OCI-LY1 (cell line): ENCODE data around the gene LPAR1.

Source experiments
- H2AFZ ChIP-seq: fragments of 200-600 bp; sonication (generic), shearing (Covaris generic); 2 replicates; pipeline ENCODE4 v1.6.0; 2014; ENCODE audit warnings: antibody characterized with exemption, mild to moderate bottlenecking, low read length
- H3F3A ChIP-seq: fragments of 200-600 bp; sonication (generic), shearing (Covaris generic); 2 replicates; pipeline ENCODE4 v1.6.0; 2014; ENCODE audit warnings: mild to moderate bottlenecking, antibody characterized with exemption, low read length, moderate library complexity; ENCODE audit not compliant: insufficient read depth
- H3K27ac ChIP-seq: fragments of 200-600 bp; sonication (generic); 2 replicates; pipeline ENCODE4 v1.5.1; 2014; ENCODE audit warnings: low read length, mixed run types, mild to moderate bottlenecking, low read depth; ENCODE audit not compliant: poor library complexity, severe bottlenecking
- H3K27me3 ChIP-seq: fragments of 200-600 bp; sonication (generic); 2 replicates; pipeline ENCODE4 v1.6.0; 2014; ENCODE audit warnings: antibody characterized with exemption, mild to moderate bottlenecking, low read length, moderate library complexity; ENCODE audit not compliant: insufficient read depth
- H3K36me3 ChIP-seq: fragments of 200-600 bp; sonication (generic); 2 replicates; pipeline ENCODE4 v1.6.1; 2014; ENCODE audit warnings: mild to moderate bottlenecking, antibody characterized with exemption, low read length, moderate library complexity, mixed read lengths; ENCODE audit not compliant: insufficient read depth
- H3K4me1 ChIP-seq: fragments of 200-600 bp; sonication (generic); 2 replicates; pipeline ENCODE4 v1.5.1; 2014; ENCODE audit warnings: mild to moderate bottlenecking, low read length, moderate library complexity; ENCODE audit not compliant: insufficient read depth, severe bottlenecking
- H3K4me2 ChIP-seq: fragments of 200-600 bp; sonication (generic), shearing (Covaris generic); 2 replicates; pipeline ENCODE4 v1.6.1; 2014; ENCODE audit warnings: low read length
- H3K4me3 ChIP-seq: fragments of 200-600 bp; sonication (generic); 2 replicates; pipeline ENCODE4 v1.5.1; 2014; ENCODE audit warnings: low read length, low read depth, mild to moderate bottlenecking, mixed read lengths; ENCODE audit not compliant: poor library complexity, severe bottlenecking
- H3K79me2 ChIP-seq: fragments of 200-600 bp; shearing (Covaris generic); 2 replicates; pipeline ENCODE4 v1.6.1; 2016; ENCODE audit warnings: mixed run types, low read length, mixed read lengths; ENCODE audit not compliant: insufficient read depth
- H3K9ac ChIP-seq: fragments of 200-600 bp; sonication (generic), shearing (Covaris generic); 2 replicates; pipeline ENCODE4 v1.6.1; 2014; ENCODE audit warnings: mild to moderate bottlenecking, low read length, mixed read lengths
- H3K9me2 ChIP-seq: fragments of 200-600 bp; sonication (generic), shearing (Covaris generic); 2 replicates; pipeline ENCODE4 v1.6.1; 2014; ENCODE audit warnings: low read depth, mild to moderate bottlenecking, low read length, mixed read lengths
- H3K9me3 ChIP-seq: fragments of 200-600 bp; shearing (Covaris generic); 2 replicates; pipeline ENCODE4 v1.6.1; 2014; ENCODE audit warnings: low read length, mixed read lengths
- H4K20me1 ChIP-seq: fragments of 200-600 bp; sonication (generic), shearing (Covaris generic); 2 replicates; pipeline ENCODE4 v1.6.0; 2016; ENCODE audit warnings: mild to moderate bottlenecking, low read length; ENCODE audit not compliant: insufficient read depth
- EZH2 ChIP-seq: fragments of 200-600 bp; sonication (generic), shearing (Covaris generic); IDR thresholded peaks from 2 replicates; pipeline ENCODE4 v1.8.0; 2017; ENCODE audit warnings: borderline replicate concordance, mixed run types, mild to moderate bottlenecking, antibody characterized with exemption, low read length, moderate library complexity, mixed read lengths
- TF ChIP-seq, protein P1 (sequence below): fragments of 200-600 bp; sonication (generic), shearing (Covaris generic); IDR thresholded peaks from 2 replicates; pipeline ENCODE4 v1.5.1; 2017; ENCODE audit warnings: mild to moderate bottlenecking, antibody characterized with exemption, low read length, moderate library complexity, mixed read lengths

Gene LPAR1

DNA sequence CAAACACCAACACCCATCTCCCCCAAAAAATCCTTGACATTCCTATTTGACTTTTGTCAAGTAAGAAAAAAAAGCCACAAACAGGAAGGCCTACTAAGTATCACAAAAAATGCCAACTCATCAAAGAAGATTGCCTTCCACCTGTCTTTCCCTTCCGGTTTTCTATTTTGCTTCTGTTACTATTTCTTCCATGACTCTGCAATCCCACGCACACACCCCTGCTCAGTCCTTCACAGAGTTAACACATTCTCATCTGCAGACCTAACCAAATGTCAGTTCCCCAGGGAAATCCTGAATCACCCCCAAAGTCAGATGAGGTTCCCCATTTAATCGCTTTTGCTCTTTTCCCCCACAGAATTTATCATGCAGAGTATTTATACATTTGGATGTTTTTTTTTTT lies 15.1 kb downstream of the LPAR1 start:
- Histone ChIP-seq H3K4me1 (no peaks in the 10 kb centered on the region), H3K4me3 (no peak overlapping the region), H3K27me3 (no peaks in the 10 kb centered on the region), H3K79me2 (no peaks in the 10 kb centered on the region), H3F3A (no peaks in the 10 kb centered on the region), H4K20me1 (no peaks in the 10 kb centered on the region), H3K9me3 (no peaks in the 10 kb centered on the region), H3K4me2 (no peak overlapping the region), H3K9ac (no peak overlapping the region), H3K27ac (no peak overlapping the region), H2AFZ (no peak overlapping the region), H3K9me2 (no peaks in the 10 kb centered on the region), H3K36me3 (no peaks in the 10 kb centered on the region)
- TF ChIP-seq EZH2, result no peak
- TF ChIP-seq, protein P1, sequence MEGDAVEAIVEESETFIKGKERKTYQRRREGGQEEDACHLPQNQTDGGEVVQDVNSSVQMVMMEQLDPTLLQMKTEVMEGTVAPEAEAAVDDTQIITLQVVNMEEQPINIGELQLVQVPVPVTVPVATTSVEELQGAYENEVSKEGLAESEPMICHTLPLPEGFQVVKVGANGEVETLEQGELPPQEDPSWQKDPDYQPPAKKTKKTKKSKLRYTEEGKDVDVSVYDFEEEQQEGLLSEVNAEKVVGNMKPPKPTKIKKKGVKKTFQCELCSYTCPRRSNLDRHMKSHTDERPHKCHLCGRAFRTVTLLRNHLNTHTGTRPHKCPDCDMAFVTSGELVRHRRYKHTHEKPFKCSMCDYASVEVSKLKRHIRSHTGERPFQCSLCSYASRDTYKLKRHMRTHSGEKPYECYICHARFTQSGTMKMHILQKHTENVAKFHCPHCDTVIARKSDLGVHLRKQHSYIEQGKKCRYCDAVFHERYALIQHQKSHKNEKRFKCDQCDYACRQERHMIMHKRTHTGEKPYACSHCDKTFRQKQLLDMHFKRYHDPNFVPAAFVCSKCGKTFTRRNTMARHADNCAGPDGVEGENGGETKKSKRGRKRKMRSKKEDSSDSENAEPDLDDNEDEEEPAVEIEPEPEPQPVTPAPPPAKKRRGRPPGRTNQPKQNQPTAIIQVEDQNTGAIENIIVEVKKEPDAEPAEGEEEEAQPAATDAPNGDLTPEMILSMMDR, result no peak

DNA sequence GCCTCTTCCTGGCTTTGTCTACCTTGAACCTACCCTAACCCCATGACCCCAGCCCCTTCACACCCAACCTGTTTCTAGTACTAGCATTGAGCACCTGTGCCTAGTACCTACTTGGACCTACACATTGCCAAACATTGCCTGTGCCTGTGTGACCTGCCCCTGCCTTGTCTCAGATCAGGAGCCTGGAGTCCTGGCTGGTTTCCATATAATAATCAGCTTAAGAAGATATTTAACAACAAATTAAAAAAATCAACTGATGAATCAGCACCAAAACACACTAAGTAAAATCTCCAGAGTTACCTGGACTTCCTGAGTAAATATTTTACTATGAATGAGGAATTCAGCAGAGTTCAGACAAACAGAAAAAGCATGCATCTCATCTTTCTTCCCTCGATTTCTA lies 17.7 kb downstream of the LPAR1 start:
- no peak overlapping the region for H3K27ac ChIP-seq
- no peaks in the 10 kb centered on the region for H3K4me1 ChIP-seq
- H2AFZ ChIP-seq, result no peak overlapping the region
- H3K79me2 ChIP-seq, result no peaks in the 10 kb centered on the region
- no peaks in the 10 kb centered on the region for H3F3A ChIP-seq
- no peaks in the 10 kb centered on the region for H3K36me3 ChIP-seq
- TF ChIP-seq EZH2, result no peak
- TF ChIP-seq, protein P1, result no peak
- H4K20me1 ChIP-seq, result no peaks in the 10 kb centered on the region
- no peaks in the 10 kb centered on the region for H3K9me2 ChIP-seq
- H3K9me3 ChIP-seq, result no peaks in the 10 kb centered on the region
- no peak overlapping the region for H3K9ac ChIP-seq
- no peak overlapping the region for H3K4me3 ChIP-seq
- H3K27me3 ChIP-seq, result no peaks in the 10 kb centered on the region
- H3K4me2 ChIP-seq, result no peak overlapping the region

DNA sequence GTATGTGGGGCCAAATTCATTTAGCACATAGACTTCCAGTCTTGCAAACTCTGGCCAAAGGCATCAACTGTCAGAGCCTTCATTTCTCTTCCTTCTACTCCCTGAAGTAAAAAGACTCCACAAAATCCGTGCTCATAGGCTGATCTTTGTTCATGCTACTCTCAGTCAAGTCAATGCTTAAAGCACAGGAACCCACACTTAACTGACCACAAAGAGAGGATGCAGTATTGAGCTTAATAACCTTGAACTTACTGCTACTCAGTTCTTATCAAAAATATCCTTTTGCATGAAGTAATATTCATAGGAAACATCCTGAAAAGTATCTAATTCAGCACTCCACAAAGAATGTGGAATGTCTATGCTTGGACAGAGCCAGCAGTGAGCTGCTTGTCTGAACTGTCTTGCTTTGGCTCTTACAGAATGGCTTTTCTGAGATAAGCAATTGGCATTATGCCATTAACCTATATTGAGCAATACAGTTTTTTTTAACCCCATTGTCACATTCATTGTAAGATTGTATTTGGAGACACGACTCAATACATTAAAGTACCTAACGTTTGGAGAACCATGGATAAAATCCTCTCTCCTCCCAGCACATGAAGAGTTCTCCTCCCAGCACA lies 21.7 kb downstream of the LPAR1 start:
- Histone ChIP-seq H3K27ac (no peak overlapping the region), H3K4me2 (no peak overlapping the region), H3K9me3 (no peaks in the 10 kb centered on the region)

More for the DNA sequence above, 21.7 kb downstream of the LPAR1 start:
- H2AFZ ChIP-seq, result no peak overlapping the region
- no peaks in the 10 kb centered on the region for H3K79me2 ChIP-seq
- H3F3A ChIP-seq, result no peaks in the 10 kb centered on the region
- H3K27me3 ChIP-seq, result no peaks in the 10 kb centered on the region
- H3K36me3 ChIP-seq, result no peaks in the 10 kb centered on the region
- no peaks in the 10 kb centered on the region for H3K9me2 ChIP-seq
- no peaks in the 10 kb centered on the region for H3K4me1 ChIP-seq
- TF ChIP-seq, protein P1, result no peak
- no peak for TF ChIP-seq EZH2
- H3K9ac ChIP-seq, result no peak overlapping the region
- no peaks in the 10 kb centered on the region for H4K20me1 ChIP-seq
- no peak overlapping the region for H3K4me3 ChIP-seq
